Measurements from ENCODE around the gene RNF157. TPM values are rescaled to one million over a fixed set of nuclear protein-coding genes. Genes with fewer than 3 reads are reported as not detected.
A peak's percentile ranks its signal among the peaks of the same experiment; 100 is the strongest.

The RNF157 gene
- total RNA-seq, 1 donor from 2014 or later, result 17.8 TPM

DNA sequence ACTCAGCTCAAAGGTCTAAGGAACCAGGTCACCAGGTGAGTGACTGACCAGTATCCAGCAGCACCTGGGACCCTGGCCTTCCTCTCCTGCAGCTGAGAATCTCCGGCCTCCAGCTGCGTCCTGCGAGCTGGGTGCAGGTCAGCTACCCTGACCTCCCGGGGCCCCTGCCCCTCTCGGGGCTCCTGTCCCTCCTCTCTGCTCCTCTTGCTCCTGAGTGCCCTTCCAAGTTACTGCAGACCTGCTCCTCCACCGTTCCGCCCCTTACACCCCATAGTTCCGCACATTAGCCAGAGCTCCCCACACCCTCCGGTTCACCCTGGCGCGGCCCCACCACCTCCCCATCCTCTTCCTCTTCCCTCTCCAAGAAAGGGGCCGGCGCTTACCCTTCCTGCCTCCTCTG, 109.8 kb downstream of the RNF157 start:
- DNase-seq, result no peak
- Mint-ChIP-seq H3K4me1 (ENCODE audit: low read depth, unreplicated experiment) (no peaks in the 10 kb centered on the region), H3K9me3 (ENCODE audit: unreplicated experiment) (peaks cover 3% of the 10 kb centered on the region), H3K4me3 (ENCODE audit: unreplicated experiment) (no peak overlapping the region), H3K36me3 (ENCODE audit: unreplicated experiment) (no peaks in the 10 kb centered on the region), H3K27ac (ENCODE audit: unreplicated experiment) (no peak overlapping the region), H3K27me3 (ENCODE audit: unreplicated experiment) (peaks cover 18% of the 10 kb centered on the region)
- TF ChIP-seq, protein P1, sequence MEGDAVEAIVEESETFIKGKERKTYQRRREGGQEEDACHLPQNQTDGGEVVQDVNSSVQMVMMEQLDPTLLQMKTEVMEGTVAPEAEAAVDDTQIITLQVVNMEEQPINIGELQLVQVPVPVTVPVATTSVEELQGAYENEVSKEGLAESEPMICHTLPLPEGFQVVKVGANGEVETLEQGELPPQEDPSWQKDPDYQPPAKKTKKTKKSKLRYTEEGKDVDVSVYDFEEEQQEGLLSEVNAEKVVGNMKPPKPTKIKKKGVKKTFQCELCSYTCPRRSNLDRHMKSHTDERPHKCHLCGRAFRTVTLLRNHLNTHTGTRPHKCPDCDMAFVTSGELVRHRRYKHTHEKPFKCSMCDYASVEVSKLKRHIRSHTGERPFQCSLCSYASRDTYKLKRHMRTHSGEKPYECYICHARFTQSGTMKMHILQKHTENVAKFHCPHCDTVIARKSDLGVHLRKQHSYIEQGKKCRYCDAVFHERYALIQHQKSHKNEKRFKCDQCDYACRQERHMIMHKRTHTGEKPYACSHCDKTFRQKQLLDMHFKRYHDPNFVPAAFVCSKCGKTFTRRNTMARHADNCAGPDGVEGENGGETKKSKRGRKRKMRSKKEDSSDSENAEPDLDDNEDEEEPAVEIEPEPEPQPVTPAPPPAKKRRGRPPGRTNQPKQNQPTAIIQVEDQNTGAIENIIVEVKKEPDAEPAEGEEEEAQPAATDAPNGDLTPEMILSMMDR (IDR thresholded peaks at IDR 0.05; ENCODE audit: partially characterized antibody, unreplicated experiment), result no peak

DNA sequence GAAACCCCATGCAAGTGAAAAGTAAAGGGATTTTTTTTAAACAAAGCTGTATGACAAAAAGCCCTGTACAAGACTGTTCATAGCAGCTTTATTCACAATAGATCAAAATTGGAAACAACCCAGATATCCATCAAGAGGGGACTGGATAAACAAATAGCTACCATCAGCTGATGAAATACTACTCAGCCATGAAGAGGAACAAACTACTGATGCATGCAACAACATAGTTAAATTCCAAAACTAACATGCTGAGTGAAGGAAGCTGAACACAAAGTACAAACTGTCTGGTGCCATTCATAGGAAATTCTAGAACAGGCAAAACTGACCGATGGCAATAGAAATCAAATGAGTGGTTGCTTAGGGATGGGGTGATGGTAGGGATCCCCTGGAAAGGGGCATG, 114.4 kb downstream of the RNF157 start:
- Mint-ChIP-seq H3K4me3 (ENCODE audit: unreplicated experiment) (no peak overlapping the region), H3K4me1 (ENCODE audit: low read depth, unreplicated experiment) (no peaks in the 10 kb centered on the region), H3K9me3 (ENCODE audit: unreplicated experiment) (peaks cover 6% of the 10 kb centered on the region), H3K27me3 (ENCODE audit: unreplicated experiment) (peaks cover 6% of the 10 kb centered on the region), H3K36me3 (ENCODE audit: unreplicated experiment) (no peaks in the 10 kb centered on the region), H3K27ac (ENCODE audit: unreplicated experiment) (no peak overlapping the region)
- TF ChIP-seq, protein P1 (IDR thresholded peaks at IDR 0.05; ENCODE audit: partially characterized antibody, unreplicated experiment), result no peak
- DNase-seq, result no peak

DNA sequence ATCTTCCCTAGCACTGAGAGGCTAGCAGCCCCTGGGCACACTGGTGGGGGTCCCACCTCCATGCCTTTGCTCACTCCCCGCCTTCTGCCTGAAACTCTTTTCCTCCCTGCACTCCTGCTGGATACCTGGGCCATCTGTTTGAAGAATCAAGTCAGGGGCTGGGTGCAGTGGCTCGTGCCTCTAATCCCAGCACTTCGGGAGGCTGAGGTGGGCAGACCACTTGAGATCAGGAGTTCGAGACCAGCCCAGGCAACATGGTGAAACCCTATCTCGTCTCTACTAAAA, 115.0 kb downstream of the RNF157 start:
- no peak for DNase-seq
- no peaks in the 10 kb centered on the region for H3K36me3 Mint-ChIP-seq (ENCODE audit: unreplicated experiment)
- H3K27ac Mint-ChIP-seq (ENCODE audit: unreplicated experiment), result no peak overlapping the region
- peaks cover 6% of the 10 kb centered on the region for H3K9me3 Mint-ChIP-seq (ENCODE audit: unreplicated experiment)
- TF ChIP-seq, protein P1 (IDR thresholded peaks at IDR 0.05; ENCODE audit: partially characterized antibody, unreplicated experiment), result peak; percentile 2
- H3K27me3 Mint-ChIP-seq (ENCODE audit: unreplicated experiment), result peaks cover 5% of the 10 kb centered on the region
- H3K4me1 Mint-ChIP-seq (ENCODE audit: low read depth, unreplicated experiment), result no peaks in the 10 kb centered on the region
- H3K4me3 Mint-ChIP-seq (ENCODE audit: unreplicated experiment), result no peak overlapping the region

DNA sequence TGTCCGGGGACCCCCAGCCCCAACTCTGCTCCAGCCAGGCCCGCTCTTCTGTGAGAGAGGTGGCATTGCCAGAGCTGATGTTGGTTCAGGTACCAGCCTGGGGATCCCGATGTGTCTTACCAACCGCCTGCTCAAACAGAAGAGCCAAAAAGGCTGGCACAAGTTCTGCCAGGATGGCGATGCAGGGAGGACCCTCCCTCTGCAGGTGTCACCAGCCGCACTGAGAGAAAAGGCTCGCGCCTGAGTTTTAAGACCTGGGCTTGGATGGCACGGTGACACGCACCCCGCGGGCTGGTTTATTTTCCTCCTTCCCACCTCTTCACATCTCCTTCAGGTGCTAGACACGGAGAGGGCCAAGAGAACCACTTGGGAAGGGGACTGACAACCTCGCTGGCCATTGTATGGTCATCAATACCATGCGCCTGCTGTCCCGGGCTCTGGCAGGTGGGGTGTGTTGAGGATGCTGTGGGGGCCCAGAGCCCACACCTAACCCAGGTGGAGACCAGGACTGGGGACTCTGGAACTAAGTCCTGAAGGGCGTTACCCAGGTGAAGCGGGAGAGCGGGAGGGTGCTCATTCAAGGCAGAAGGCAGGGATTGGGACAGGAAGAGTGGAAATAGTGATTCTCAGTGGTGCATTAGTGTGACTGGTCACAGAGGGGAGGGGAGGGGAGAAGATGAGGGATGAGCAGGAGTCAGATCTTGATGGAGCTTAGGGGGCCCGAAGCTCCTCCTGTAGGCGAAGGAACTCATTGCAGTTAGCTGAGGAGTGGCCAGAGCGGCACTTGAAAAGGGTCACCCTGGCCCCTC, 115.5 kb downstream of the RNF157 start:
- no peaks in the 10 kb centered on the region for H3K4me1 Mint-ChIP-seq (ENCODE audit: low read depth, unreplicated experiment)
- no peak for DNase-seq
- H3K4me3 Mint-ChIP-seq (ENCODE audit: unreplicated experiment), result no peak overlapping the region
- H3K9me3 Mint-ChIP-seq (ENCODE audit: unreplicated experiment), result peaks cover 6% of the 10 kb centered on the region
- H3K36me3 Mint-ChIP-seq (ENCODE audit: unreplicated experiment), result no peaks in the 10 kb centered on the region
- H3K27me3 Mint-ChIP-seq (ENCODE audit: unreplicated experiment), result peaks cover 5% of the 10 kb centered on the region
- TF ChIP-seq, protein P1 (IDR thresholded peaks at IDR 0.05; ENCODE audit: partially characterized antibody, unreplicated experiment), result peak; percentile 17
- no peak overlapping the region for H3K27ac Mint-ChIP-seq (ENCODE audit: unreplicated experiment)

DNA sequence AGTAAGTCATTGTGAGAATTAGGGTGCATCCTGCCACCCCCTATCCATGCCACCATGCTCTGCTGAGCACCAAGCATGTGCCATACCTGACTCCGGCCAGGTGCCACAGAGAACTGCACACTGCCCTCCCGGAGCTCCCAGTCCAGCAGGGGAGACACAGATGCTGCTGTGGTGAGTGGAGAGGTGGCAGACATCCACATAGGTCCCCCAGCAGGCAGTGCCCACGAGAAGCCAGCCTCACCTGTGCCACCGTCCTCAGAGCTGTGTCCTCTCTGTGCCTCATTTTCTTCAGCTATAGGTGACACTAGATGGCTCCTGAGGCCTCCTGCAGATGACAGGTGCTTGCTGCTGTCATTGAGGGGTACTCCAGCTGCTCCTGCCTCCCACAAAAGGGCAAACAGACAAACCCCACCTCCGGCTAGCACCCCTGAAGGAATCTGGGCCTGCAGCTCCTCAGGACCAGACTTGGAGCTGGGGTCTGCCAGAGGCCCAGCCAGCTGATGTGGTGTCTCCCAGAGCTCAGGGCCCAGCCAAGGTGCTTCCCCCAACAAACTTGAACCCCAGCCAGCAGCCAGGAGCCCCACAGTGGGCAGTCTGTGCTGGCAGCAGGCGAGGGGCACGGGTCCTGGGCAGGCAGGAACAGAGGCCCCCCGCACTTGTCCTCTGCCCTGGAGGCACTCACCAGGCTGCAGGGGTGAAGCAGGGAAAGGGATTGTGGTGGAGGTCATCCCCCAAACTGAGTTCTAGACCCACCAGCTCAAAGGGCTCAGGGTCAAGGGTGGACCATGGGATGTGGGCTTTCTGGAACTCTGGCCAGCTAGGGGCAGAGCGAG, 116.3 kb downstream of the RNF157 start:
- no peak for DNase-seq
- Mint-ChIP-seq H3K4me1 (ENCODE audit: low read depth, unreplicated experiment) (no peaks in the 10 kb centered on the region), H3K36me3 (ENCODE audit: unreplicated experiment) (no peaks in the 10 kb centered on the region), H3K27me3 (ENCODE audit: unreplicated experiment) (peaks cover 7% of the 10 kb centered on the region), H3K4me3 (ENCODE audit: unreplicated experiment) (no peak overlapping the region), H3K27ac (ENCODE audit: unreplicated experiment) (no peak overlapping the region), H3K9me3 (ENCODE audit: unreplicated experiment) (peaks cover 6% of the 10 kb centered on the region)
- TF ChIP-seq, protein P1 (IDR thresholded peaks at IDR 0.05; ENCODE audit: partially characterized antibody, unreplicated experiment), result no peak
